ENCODE data around the gene SUCO.

DNA sequence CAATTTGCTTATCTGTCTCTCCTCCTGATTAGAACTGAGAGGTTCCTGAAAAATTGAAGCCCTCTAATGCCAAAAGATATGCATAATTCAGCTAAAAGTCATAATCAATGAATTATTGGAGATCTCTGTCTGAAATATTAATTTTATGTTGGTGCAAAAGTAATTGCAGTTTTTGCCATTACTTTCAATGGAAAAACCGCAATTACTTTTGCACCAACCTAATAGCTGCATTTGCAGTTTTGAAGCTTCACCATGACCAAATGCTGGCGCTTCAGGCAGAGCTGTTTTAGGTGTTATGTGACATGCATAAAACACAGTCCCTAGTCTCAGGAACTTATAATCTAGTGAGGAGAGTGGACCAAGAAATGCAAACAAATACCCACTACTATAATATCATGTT, 96.2 kb downstream of the SUCO start:
- TF ChIP-seq YY1 (IDR thresholded peaks at IDR 0.05; ENCODE audit: low read depth) (no peak), EP300 (IDR thresholded peaks at IDR 0.05; ENCODE audit: borderline replicate concordance) (no peak), RAD21 (IDR thresholded peaks at IDR 0.05; ENCODE audit: low read depth) (no peak), ZBTB7A (IDR thresholded peaks at IDR 0.05; ENCODE audit: low read depth) (no peak), CREB1 (IDR thresholded peaks at IDR 0.05; ENCODE audit: low read depth) (no peak), EGR1 (IDR thresholded peaks at IDR 0.05) (no peak)
- TF ChIP-seq, protein P1, sequence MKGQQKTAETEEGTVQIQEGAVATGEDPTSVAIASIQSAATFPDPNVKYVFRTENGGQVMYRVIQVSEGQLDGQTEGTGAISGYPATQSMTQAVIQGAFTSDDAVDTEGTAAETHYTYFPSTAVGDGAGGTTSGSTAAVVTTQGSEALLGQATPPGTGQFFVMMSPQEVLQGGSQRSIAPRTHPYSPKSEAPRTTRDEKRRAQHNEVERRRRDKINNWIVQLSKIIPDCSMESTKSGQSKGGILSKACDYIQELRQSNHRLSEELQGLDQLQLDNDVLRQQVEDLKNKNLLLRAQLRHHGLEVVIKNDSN (IDR thresholded peaks at IDR 0.05) = no peak
- TF ChIP-seq, protein P2, sequence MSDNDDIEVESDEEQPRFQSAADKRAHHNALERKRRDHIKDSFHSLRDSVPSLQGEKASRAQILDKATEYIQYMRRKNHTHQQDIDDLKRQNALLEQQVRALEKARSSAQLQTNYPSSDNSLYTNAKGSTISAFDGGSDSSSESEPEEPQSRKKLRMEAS (IDR thresholded peaks at IDR 0.05) = no peak
- TF ChIP-seq, protein P3, sequence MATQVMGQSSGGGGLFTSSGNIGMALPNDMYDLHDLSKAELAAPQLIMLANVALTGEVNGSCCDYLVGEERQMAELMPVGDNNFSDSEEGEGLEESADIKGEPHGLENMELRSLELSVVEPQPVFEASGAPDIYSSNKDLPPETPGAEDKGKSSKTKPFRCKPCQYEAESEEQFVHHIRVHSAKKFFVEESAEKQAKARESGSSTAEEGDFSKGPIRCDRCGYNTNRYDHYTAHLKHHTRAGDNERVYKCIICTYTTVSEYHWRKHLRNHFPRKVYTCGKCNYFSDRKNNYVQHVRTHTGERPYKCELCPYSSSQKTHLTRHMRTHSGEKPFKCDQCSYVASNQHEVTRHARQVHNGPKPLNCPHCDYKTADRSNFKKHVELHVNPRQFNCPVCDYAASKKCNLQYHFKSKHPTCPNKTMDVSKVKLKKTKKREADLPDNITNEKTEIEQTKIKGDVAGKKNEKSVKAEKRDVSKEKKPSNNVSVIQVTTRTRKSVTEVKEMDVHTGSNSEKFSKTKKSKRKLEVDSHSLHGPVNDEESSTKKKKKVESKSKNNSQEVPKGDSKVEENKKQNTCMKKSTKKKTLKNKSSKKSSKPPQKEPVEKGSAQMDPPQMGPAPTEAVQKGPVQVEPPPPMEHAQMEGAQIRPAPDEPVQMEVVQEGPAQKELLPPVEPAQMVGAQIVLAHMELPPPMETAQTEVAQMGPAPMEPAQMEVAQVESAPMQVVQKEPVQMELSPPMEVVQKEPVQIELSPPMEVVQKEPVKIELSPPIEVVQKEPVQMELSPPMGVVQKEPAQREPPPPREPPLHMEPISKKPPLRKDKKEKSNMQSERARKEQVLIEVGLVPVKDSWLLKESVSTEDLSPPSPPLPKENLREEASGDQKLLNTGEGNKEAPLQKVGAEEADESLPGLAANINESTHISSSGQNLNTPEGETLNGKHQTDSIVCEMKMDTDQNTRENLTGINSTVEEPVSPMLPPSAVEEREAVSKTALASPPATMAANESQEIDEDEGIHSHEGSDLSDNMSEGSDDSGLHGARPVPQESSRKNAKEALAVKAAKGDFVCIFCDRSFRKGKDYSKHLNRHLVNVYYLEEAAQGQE (IDR thresholded peaks at IDR 0.05; ENCODE audit: low read depth) = no peak
